Mucosa of descending colon (tissue), 3 donors: Measurements from ENCODE around the gene CREB5. TPM values are rescaled to one million over a fixed set of nuclear protein-coding genes. Genes with fewer than 3 reads are reported as not detected.
A peak's percentile ranks its signal among the peaks of the same experiment; 100 is the strongest.

Experiments
- ATAC-seq: fragments of 200-7000 bp; cut with Tn5 transposase; one replicate; pipeline ENCODE4 v1.9.1; 2020; ENCODE audit warnings: mild to moderate bottlenecking, moderate library complexity
- DNase-seq, 3 donors: peaks; one replicate each; pipeline ENCODE4 v3.0.0-alpha.2; 2020
- H3K36me3 ChIP-seq: fragments of 200-600 bp; one replicate; pipeline ENCODE4 v1.8.0; 2021; ENCODE audit warnings: low read depth, mild to moderate bottlenecking
- H3K4me1 ChIP-seq: fragments of 200-600 bp; one replicate; pipeline ENCODE4 v1.8.0; 2021; ENCODE audit warnings: low read depth, mild to moderate bottlenecking
- H3K4me3 ChIP-seq: fragments of 200-600 bp; one replicate; pipeline ENCODE4 v1.8.0; 2021; ENCODE audit warnings: mild to moderate bottlenecking
- H3K9me3 ChIP-seq: fragments of 200-600 bp; one replicate; pipeline ENCODE4 v1.8.0; 2021; ENCODE audit warnings: mild to moderate bottlenecking
- intact Hi-C, 2 donors: fragments of 100-400 bp; cut with DNase I in 1 of 2; cut with micrococcal nuclease in 1 of 2; formaldehyde crosslinking; loops; one replicate each; pipeline versions ENCODE4 v1.11.0 to v1.11.1; 2022; cut with DNase I, micrococcal nuclease
- total RNA-seq, 3 donors: library from RNA; stranded (reverse); fragmentation: NEBNext Ultra II Directional in 2 of 3; extraction: Animal tissue kit (Norgen Biotek cat#: 25700) in 2 of 3; gene quantifications; one replicate each; pipeline versions ENCODE4 v1.2.1 to v1.2.4, GENCODE V29; 2021 to 2023
- TF ChIP-seq, protein P1 (sequence below): fragments of 200-600 bp; IDR thresholded peaks from one replicate; pipeline ENCODE4 v1.8.0; 2022; ENCODE audit warnings: antibody characterized with exemption, mild to moderate bottlenecking
- donor health status: DM: no; HTN: no; CAD: no; lungs with moderate emphysema.
- donor health status: DM: no; HTN: no; CAD: no.
- donor health status: DM: no; HTN: yes; CAD: no.

CREB5 gene
- total RNA-seq, 3 donors from 2014 or later: 0.61 to 5.4 (median 1.9) TPM

- ATAC-seq (no peak), DNase-seq (no peak)
- Histone ChIP-seq H3K9me3 (peaks cover 10% of the 10 kb centered on the region), H3K36me3 (no peaks in the 10 kb centered on the region), H3K4me1 (no peaks in the 10 kb centered on the region), H3K4me3 (no peak overlapping the region)
- TF ChIP-seq, protein P1, sequence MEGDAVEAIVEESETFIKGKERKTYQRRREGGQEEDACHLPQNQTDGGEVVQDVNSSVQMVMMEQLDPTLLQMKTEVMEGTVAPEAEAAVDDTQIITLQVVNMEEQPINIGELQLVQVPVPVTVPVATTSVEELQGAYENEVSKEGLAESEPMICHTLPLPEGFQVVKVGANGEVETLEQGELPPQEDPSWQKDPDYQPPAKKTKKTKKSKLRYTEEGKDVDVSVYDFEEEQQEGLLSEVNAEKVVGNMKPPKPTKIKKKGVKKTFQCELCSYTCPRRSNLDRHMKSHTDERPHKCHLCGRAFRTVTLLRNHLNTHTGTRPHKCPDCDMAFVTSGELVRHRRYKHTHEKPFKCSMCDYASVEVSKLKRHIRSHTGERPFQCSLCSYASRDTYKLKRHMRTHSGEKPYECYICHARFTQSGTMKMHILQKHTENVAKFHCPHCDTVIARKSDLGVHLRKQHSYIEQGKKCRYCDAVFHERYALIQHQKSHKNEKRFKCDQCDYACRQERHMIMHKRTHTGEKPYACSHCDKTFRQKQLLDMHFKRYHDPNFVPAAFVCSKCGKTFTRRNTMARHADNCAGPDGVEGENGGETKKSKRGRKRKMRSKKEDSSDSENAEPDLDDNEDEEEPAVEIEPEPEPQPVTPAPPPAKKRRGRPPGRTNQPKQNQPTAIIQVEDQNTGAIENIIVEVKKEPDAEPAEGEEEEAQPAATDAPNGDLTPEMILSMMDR: no peak
- intact Hi-C loops: no loop called here
Observed at GRCh38 chr7:28661826-28662595, 249.7 kb downstream of the CREB5 start.

GRCh38 chr7:28666154-28666553, 253.8 kb downstream of the CREB5 start:
- DNase-seq: no peak
- ATAC-seq: no peak
- H3K9me3 ChIP-seq: no peaks in the 10 kb centered on the region
- no peak overlapping the region for H3K4me3 ChIP-seq
- H3K4me1 ChIP-seq: no peaks in the 10 kb centered on the region
- intact Hi-C loops: no loop called here
- TF ChIP-seq, protein P1: no peak
- H3K36me3 ChIP-seq: no peaks in the 10 kb centered on the region

DNA sequence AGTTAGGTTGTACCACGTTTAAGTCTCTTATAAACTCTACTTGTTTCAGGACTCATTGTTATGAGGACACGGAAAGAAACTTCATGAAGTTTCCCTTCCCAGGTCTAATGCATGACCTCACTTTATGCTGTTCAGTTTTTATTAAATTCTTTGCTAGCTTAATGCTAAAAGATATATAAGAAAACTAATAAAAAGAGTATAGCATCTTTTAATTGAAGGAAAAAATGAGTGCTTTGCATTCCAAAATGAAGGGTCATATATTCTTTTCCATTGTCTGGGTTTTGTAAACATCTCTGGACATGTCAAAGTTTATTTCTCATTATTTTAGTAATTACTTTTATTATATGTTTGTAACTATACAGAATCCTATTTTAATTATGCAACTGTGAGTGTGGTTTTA, 255.8 kb downstream of the CREB5 start:
- no peak overlapping the region for H3K4me3 ChIP-seq
- no peak for ATAC-seq
- H3K4me1 ChIP-seq: no peaks in the 10 kb centered on the region
- H3K9me3 ChIP-seq: no peaks in the 10 kb centered on the region
- TF ChIP-seq, protein P1: no peak
- intact Hi-C loops: no loop called here
- H3K36me3 ChIP-seq: no peaks in the 10 kb centered on the region
- DNase-seq: no peak

DNA sequence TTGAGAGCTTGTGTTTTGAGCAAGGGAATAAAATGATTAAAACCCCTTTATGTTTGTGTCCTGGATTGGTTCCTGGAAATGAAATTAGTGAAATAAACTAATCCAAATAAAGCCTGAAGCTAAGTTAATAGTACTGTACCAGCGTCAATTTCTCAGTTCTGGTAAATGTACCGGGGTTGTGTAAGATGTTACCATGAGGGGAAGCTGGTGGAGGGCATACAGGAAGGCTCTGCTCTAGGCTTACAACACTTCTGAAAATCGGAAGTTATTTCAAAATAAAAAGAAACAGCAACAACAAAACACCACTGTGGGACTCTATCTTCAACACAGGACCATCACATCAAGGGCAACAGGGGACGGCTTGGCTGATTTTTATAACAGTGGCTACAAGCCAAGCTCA, 257.0 kb downstream of the CREB5 start:
- DNase-seq (no peak), ATAC-seq (peak; percentile 35)
- Histone ChIP-seq H3K4me3 (no peak overlapping the region), H3K36me3 (no peaks in the 10 kb centered on the region), H3K4me1 (no peaks in the 10 kb centered on the region), H3K9me3 (no peaks in the 10 kb centered on the region)
- intact Hi-C loops: no loop called here
- TF ChIP-seq, protein P1: no peak

DNA sequence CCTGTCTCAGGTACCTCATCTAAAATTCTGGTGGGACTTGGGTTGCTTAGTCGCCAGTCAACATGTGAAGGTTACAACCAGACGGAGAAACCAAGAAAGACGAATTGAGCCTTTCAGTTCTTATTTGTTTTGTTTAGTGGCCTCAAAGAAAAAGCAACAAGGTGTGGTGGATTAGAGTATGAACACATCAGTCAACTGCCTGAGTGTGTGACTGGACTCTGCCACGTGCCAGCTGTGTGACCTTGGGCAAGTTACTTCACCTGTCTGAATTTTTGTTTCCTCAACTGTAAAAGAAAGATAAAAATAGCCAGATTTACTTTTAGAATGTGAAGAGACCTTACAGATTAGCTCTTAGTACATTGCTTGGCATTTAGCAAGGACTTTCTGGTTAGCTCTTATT, 259.2 kb downstream of the CREB5 start:
- no peaks in the 10 kb centered on the region for H3K9me3 ChIP-seq
- intact Hi-C loops: no loop called here
- no peak for ATAC-seq

More for the DNA sequence above, 259.2 kb downstream of the CREB5 start:
- Histone ChIP-seq H3K36me3 (no peaks in the 10 kb centered on the region), H3K4me3 (no peak overlapping the region), H3K4me1 (no peaks in the 10 kb centered on the region)
- no peak for DNase-seq
- TF ChIP-seq, protein P1: no peak
